ENCODE measurements around the gene ONECUT2.

GRCh38 chr18:57529151-57529550, 94.0 kb downstream of the ONECUT2 start:
- TF ChIP-seq CTCF (conservative IDR thresholded peaks at IDR 0.05; ENCODE audit: low read depth in 2 of 2), result no peak
- TF ChIP-seq ZNF331 (CRISPR knock-in tag; IDR thresholded peaks at IDR 0.05; ENCODE audit: low read depth), result no peak
- no peak for TF ChIP-seq CREB1 (CRISPR knock-in tag; IDR thresholded peaks at IDR 0.05; ENCODE audit: low read depth)
- TF ChIP-seq POLR2AphosphoS5 (IDR thresholded peaks at IDR 0.05; ENCODE audit: low read depth), result no peak
- TF ChIP-seq REST (IDR thresholded peaks at IDR 0.05; ENCODE audit: unreplicated experiment), result no peak
- no peak for TF ChIP-seq EZH2 (IDR thresholded peaks at IDR 0.05; ENCODE audit: low read depth, unreplicated experiment)
- no peak for TF ChIP-seq STAT1 (IDR thresholded peaks at IDR 0.05; ENCODE audit: unreplicated experiment)
- no peak for TF ChIP-seq EZH2phosphoT487 (IDR thresholded peaks at IDR 0.05; ENCODE audit: unreplicated experiment)
- TF ChIP-seq ETS1 (IDR thresholded peaks at IDR 0.05), result no peak
- no peak for TF ChIP-seq JUNB (IDR thresholded peaks at IDR 0.05; ENCODE audit: unreplicated experiment)
- TF ChIP-seq ZNF114 (CRISPR knock-in tag; IDR thresholded peaks at IDR 0.05), result no peak
- TF ChIP-seq ZNF462 (CRISPR knock-in tag; IDR thresholded peaks at IDR 0.05), result no peak
